GF-D8 (cell line): ENCODE measurements around the gene LRRC8D.
"Not testable (repeated sequence)": the region's sequence is repeated elsewhere in the genome, so short reads cannot be mapped to it uniquely, and the experiment has no call there.

Experiments used
- DNase-seq: peaks from one replicate; lab custom pipeline; 2025; lab: John Stamatoyannopoulos, UW

The LRRC8D gene

GRCh38 chr1:89962024-89962741 is 141.4 kb downstream of the LRRC8D start:
- no peak for DNase-seq

GRCh38 chr1:89962742-89963075 is 141.9 kb downstream of the LRRC8D start:
- DNase-seq = no peak

- no peak for DNase-seq
These were observed 144.4 kb downstream of the LRRC8D start for GRCh38 chr1:89965193-89965768.

- no peak for DNase-seq
These were observed 145.8 kb downstream of the LRRC8D start for GRCh38 chr1:89966656-89967055.

GRCh38 chr1:89971600-89971999 is 150.8 kb downstream of the LRRC8D start:
- DNase-seq = no peak

GRCh38 chr1:89972024-89972423 is 151.2 kb downstream of the LRRC8D start:
- no peak for DNase-seq

GRCh38 chr1:89973471-89974127 is 152.8 kb downstream of the LRRC8D start:
- DNase-seq = peak; percentile 23

- DNase-seq = no peak
These were observed 153.4 kb downstream of the LRRC8D start for GRCh38 chr1:89974256-89974655.

- no peak for DNase-seq
These were observed 154.1 kb downstream of the LRRC8D start for GRCh38 chr1:89974696-89975470.

- DNase-seq = no peak
These were observed 154.8 kb downstream of the LRRC8D start for GRCh38 chr1:89975540-89976125.

GRCh38 chr1:89978755-89979154 is 157.9 kb downstream of the LRRC8D start:
- DNase-seq = no peak

- no peak for DNase-seq
These were observed 159.8 kb downstream of the LRRC8D start for GRCh38 chr1:89980605-89981004.

- not testable (repeated sequence) for DNase-seq
These were observed 162.0 kb downstream of the LRRC8D start for GRCh38 chr1:89982846-89983245.

GRCh38 chr1:89984564-89985116 is 163.8 kb downstream of the LRRC8D start:
- not testable (repeated sequence) for DNase-seq

- no peak for DNase-seq
These were observed 165.2 kb downstream of the LRRC8D start for GRCh38 chr1:89986020-89986419.
